Activated naive CD8-positive, alpha-beta T cell treated with anti-CD3 and anti-CD28 coated beads, Interleukin-2, amount 50 U/mL, for 24 hours (primary cell): ENCODE results near the gene SETD2.

Source experiments
- ATAC-seq: fragments of 150-1000 bp; cut with Tn5 transposase; one replicate; pipeline ENCODE4 v1.10.0; 2021
- DNase-seq: peaks from one replicate; pipeline ENCODE4 v3.0.0; 2021
- H3K27ac Mint-ChIP-seq: one replicate; pipeline ENCODE4 v1.8.0; 2021; ENCODE audit warnings: mild to moderate bottlenecking, mixed read lengths
- H3K27me3 Mint-ChIP-seq: one replicate; pipeline ENCODE4 v1.8.0; 2021; ENCODE audit warnings: mixed read lengths
- H3K36me3 Mint-ChIP-seq: one replicate; pipeline ENCODE4 v1.8.0; 2021; ENCODE audit warnings: low read depth, mixed read lengths
- H3K4me1 Mint-ChIP-seq: one replicate; pipeline ENCODE4 v1.8.0; 2021; ENCODE audit warnings: mixed read lengths
- H3K4me3 Mint-ChIP-seq: one replicate; pipeline ENCODE4 v1.8.0; 2021; ENCODE audit warnings: mild to moderate bottlenecking, moderate library complexity, mixed read lengths
- H3K9me3 Mint-ChIP-seq: one replicate; pipeline ENCODE4 v1.8.0; 2021; ENCODE audit warnings: mixed read lengths

Gene SETD2

GRCh38 chr3:47022641-47023071 is 141.3 kb downstream of the SETD2 start:
- Mint-ChIP-seq H3K4me3 (no peak overlapping the region), H3K9me3 (no peaks in the 10 kb centered on the region), H3K27ac (no peak overlapping the region), H3K27me3 (no peaks in the 10 kb centered on the region), H3K36me3 (peaks cover 20% of the 10 kb centered on the region), H3K4me1 (peaks cover 67% of the 10 kb centered on the region)
- no peak for ATAC-seq
- no peak for DNase-seq

GRCh38 chr3:47020311-47020710 is 143.6 kb downstream of the SETD2 start:
- H3K4me1 Mint-ChIP-seq, result peaks cover 73% of the 10 kb centered on the region
- H3K9me3 Mint-ChIP-seq, result no peaks in the 10 kb centered on the region
- no peak overlapping the region for H3K4me3 Mint-ChIP-seq
- DNase-seq (no peak), ATAC-seq (no peak)
- no peaks in the 10 kb centered on the region for H3K27me3 Mint-ChIP-seq
- peaks cover 25% of the 10 kb centered on the region for H3K36me3 Mint-ChIP-seq
- H3K27ac Mint-ChIP-seq, result no peak overlapping the region

GRCh38 chr3:47019201-47019600 is 144.7 kb downstream of the SETD2 start:
- DNase-seq (no peak), ATAC-seq (peak; percentile 84)
- no peak overlapping the region for H3K4me3 Mint-ChIP-seq
- no peaks in the 10 kb centered on the region for H3K9me3 Mint-ChIP-seq
- H3K27ac Mint-ChIP-seq, result peak overlapping the region; percentile 72
- peaks cover 25% of the 10 kb centered on the region for H3K36me3 Mint-ChIP-seq
- no peaks in the 10 kb centered on the region for H3K27me3 Mint-ChIP-seq
- H3K4me1 Mint-ChIP-seq, result peaks cover 64% of the 10 kb centered on the region

GRCh38 chr3:47018269-47018611 is 145.7 kb downstream of the SETD2 start:
- Mint-ChIP-seq H3K27ac (peak overlapping the region; percentile 72), H3K36me3 (peaks cover 25% of the 10 kb centered on the region), H3K4me3 (no peak overlapping the region), H3K4me1 (peaks cover 64% of the 10 kb centered on the region), H3K9me3 (no peaks in the 10 kb centered on the region), H3K27me3 (no peaks in the 10 kb centered on the region)
- DNase-seq, result no peak
- ATAC-seq, result no peak

GRCh38 chr3:47017504-47018268 is 146.2 kb downstream of the SETD2 start:
- DNase-seq (no peak), ATAC-seq (no peak)
- Mint-ChIP-seq H3K36me3 (peaks cover 25% of the 10 kb centered on the region), H3K9me3 (no peaks in the 10 kb centered on the region), H3K27me3 (no peaks in the 10 kb centered on the region), H3K4me3 (peak overlapping the region; percentile 64), H3K27ac (peak overlapping the region; percentile 90), H3K4me1 (peaks cover 64% of the 10 kb centered on the region)

- H3K9me3 Mint-ChIP-seq, result no peaks in the 10 kb centered on the region
- peaks cover 25% of the 10 kb centered on the region for H3K36me3 Mint-ChIP-seq
- ATAC-seq, result peak; percentile 81
- H3K4me3 Mint-ChIP-seq, result peak overlapping the region; percentile 64
- H3K27ac Mint-ChIP-seq, result peak overlapping the region; percentile 90
- H3K27me3 Mint-ChIP-seq, result no peaks in the 10 kb centered on the region
- H3K4me1 Mint-ChIP-seq, result peaks cover 59% of the 10 kb centered on the region
- peak; percentile 41 for DNase-seq
Measured at GRCh38 chr3:47016934-47017435, 146.9 kb downstream of the SETD2 start.

- Mint-ChIP-seq H3K4me3 (peak overlapping the region; percentile 64), H3K27ac (peak overlapping the region; percentile 90), H3K36me3 (peaks cover 25% of the 10 kb centered on the region), H3K4me1 (peaks cover 52% of the 10 kb centered on the region), H3K9me3 (no peaks in the 10 kb centered on the region), H3K27me3 (no peaks in the 10 kb centered on the region)
- ATAC-seq (no peak), DNase-seq (no peak)
Measured at GRCh38 chr3:47016086-47016933, 147.6 kb downstream of the SETD2 start.

GRCh38 chr3:47015151-47015550 is 148.8 kb downstream of the SETD2 start:
- DNase-seq (no peak), ATAC-seq (no peak)
- H3K36me3 Mint-ChIP-seq, result peaks cover 25% of the 10 kb centered on the region
- peaks cover 50% of the 10 kb centered on the region for H3K4me1 Mint-ChIP-seq
- H3K27ac Mint-ChIP-seq, result no peak overlapping the region
- H3K4me3 Mint-ChIP-seq, result no peak overlapping the region
- H3K9me3 Mint-ChIP-seq, result no peaks in the 10 kb centered on the region
- H3K27me3 Mint-ChIP-seq, result no peaks in the 10 kb centered on the region

GRCh38 chr3:47014036-47014435 is 149.9 kb downstream of the SETD2 start:
- Mint-ChIP-seq H3K9me3 (no peaks in the 10 kb centered on the region), H3K4me3 (no peak overlapping the region), H3K27ac (no peak overlapping the region), H3K4me1 (peaks cover 41% of the 10 kb centered on the region), H3K36me3 (peaks cover 18% of the 10 kb centered on the region), H3K27me3 (no peaks in the 10 kb centered on the region)
- ATAC-seq, result no peak
- no peak for DNase-seq

- Mint-ChIP-seq H3K4me3 (no peak overlapping the region), H3K36me3 (peaks cover 16% of the 10 kb centered on the region), H3K27ac (no peak overlapping the region), H3K27me3 (no peaks in the 10 kb centered on the region), H3K4me1 (peaks cover 35% of the 10 kb centered on the region), H3K9me3 (no peaks in the 10 kb centered on the region)
- ATAC-seq (no peak), DNase-seq (no peak)
Measured at GRCh38 chr3:47013231-47013630, 150.7 kb downstream of the SETD2 start.

GRCh38 chr3:47012342-47013230 is 151.3 kb downstream of the SETD2 start:
- Mint-ChIP-seq H3K27ac (no peak overlapping the region), H3K27me3 (no peaks in the 10 kb centered on the region), H3K9me3 (no peaks in the 10 kb centered on the region), H3K4me1 (peaks cover 29% of the 10 kb centered on the region), H3K4me3 (no peak overlapping the region), H3K36me3 (peaks cover 16% of the 10 kb centered on the region)
- ATAC-seq, result no peak
- DNase-seq, result no peak

- Mint-ChIP-seq H3K4me3 (no peak overlapping the region), H3K9me3 (no peaks in the 10 kb centered on the region), H3K4me1 (peaks cover 17% of the 10 kb centered on the region)
Measured at GRCh38 chr3:47011371-47011770, 152.5 kb downstream of the SETD2 start.

GRCh38 chr3:47010910-47011309 is 153.0 kb downstream of the SETD2 start:
- Mint-ChIP-seq H3K36me3 (peaks cover 6% of the 10 kb centered on the region), H3K4me1 (peaks cover 12% of the 10 kb centered on the region), H3K27ac (peak overlapping the region; percentile 56), H3K9me3 (no peaks in the 10 kb centered on the region), H3K4me3 (no peak overlapping the region), H3K27me3 (no peaks in the 10 kb centered on the region)
- DNase-seq, result no peak
- no peak for ATAC-seq

More at GRCh38 chr3:47011371-47011770, 152.5 kb downstream of the SETD2 start:
- H3K27ac Mint-ChIP-seq, result no peak overlapping the region
- H3K36me3 Mint-ChIP-seq, result peaks cover 6% of the 10 kb centered on the region
- DNase-seq (no peak), ATAC-seq (no peak)
- H3K27me3 Mint-ChIP-seq, result no peaks in the 10 kb centered on the region

- DNase-seq (no peak), ATAC-seq (no peak)
- peak overlapping the region; percentile 50 for H3K4me3 Mint-ChIP-seq
- peaks cover 10% of the 10 kb centered on the region for H3K36me3 Mint-ChIP-seq
- H3K27me3 Mint-ChIP-seq, result no peaks in the 10 kb centered on the region
- H3K4me1 Mint-ChIP-seq, result peaks cover 12% of the 10 kb centered on the region
- peak overlapping the region; percentile 62 for H3K27ac Mint-ChIP-seq
- no peaks in the 10 kb centered on the region for H3K9me3 Mint-ChIP-seq
Measured at GRCh38 chr3:47010111-47010712, 153.7 kb downstream of the SETD2 start.
